Peyer's patch (tissue), 4 donors: Measurements from ENCODE around the gene PWWP2B. TPM values are rescaled to one million over a fixed set of nuclear protein-coding genes. Genes with fewer than 3 reads are reported as not detected.

Experiments used
- DNase-seq, 3 donors: peaks; one replicate each; pipeline ENCODE4 v3.0.0-alpha.2; 2017 to 2019
- H3K27ac ChIP-seq, 4 donors: fragments of 200-600 bp; sonication (generic); one replicate each; pipeline ENCODE4 v1.5.1; 2016 to 2019
- H3K27me3 ChIP-seq, 2 donors: fragments of 200-600 bp; sonication (generic); one replicate each; pipeline ENCODE4 v1.5.1; 2019
- H3K36me3 ChIP-seq, 3 donors: fragments of 200-600 bp; sonication (generic); one replicate each; pipeline ENCODE4 v1.5.1; 2016 to 2019
- H3K4me1 ChIP-seq, 4 donors: fragments of 200-600 bp; sonication (generic); one replicate each; pipeline ENCODE4 v1.5.1; 2016 to 2019
- H3K4me3 ChIP-seq, 4 donors: fragments of 200-600 bp; sonication (generic); 1 replicate in 3 of 4; 2 replicates in 1 of 4; pipeline ENCODE4 v1.5.1; 2016 to 2019; ENCODE audit warnings: mild to moderate bottlenecking in 1 of 4
- H3K9me3 ChIP-seq, 4 donors: fragments of 200-600 bp; sonication (generic); one replicate each; pipeline ENCODE4 v1.5.1; 2016 to 2019; ENCODE audit warnings: mild to moderate bottlenecking in 1 of 4
- CTCF ChIP-seq, 6 experiments: fragments of 450-650 bp in 4 of 6; fragments of 200-600 bp in 2 of 6; sonication (generic) in 1 of 6; IDR thresholded peaks; one replicate each; pipeline ENCODE4 v1.5.1; 2017 to 2019; ENCODE audit warnings: antibody characterized with exemption in 6 of 6, mild to moderate bottlenecking in 3 of 6, moderate library complexity in 1 of 6
- POLR2A ChIP-seq, 2 donors: fragments of 450-650 bp; IDR thresholded peaks; one replicate each; pipeline ENCODE4 v1.5.1; 2017; ENCODE audit warnings: antibody characterized with exemption in 2 of 2, mild to moderate bottlenecking in 2 of 2, moderate library complexity in 2 of 2
- total RNA-seq, 4 donors: library from RNA; depleted of rRNA; stranded (reverse); fragments of >200 nt; gene quantifications; one replicate each; pipeline ENCODE4 v1.1.0, GENCODE V29; 2016

Gene PWWP2B
- total RNA-seq, 4 donors from 2014 or later, result 11.4 to 19.2 (median 15.1) TPM

DNA sequence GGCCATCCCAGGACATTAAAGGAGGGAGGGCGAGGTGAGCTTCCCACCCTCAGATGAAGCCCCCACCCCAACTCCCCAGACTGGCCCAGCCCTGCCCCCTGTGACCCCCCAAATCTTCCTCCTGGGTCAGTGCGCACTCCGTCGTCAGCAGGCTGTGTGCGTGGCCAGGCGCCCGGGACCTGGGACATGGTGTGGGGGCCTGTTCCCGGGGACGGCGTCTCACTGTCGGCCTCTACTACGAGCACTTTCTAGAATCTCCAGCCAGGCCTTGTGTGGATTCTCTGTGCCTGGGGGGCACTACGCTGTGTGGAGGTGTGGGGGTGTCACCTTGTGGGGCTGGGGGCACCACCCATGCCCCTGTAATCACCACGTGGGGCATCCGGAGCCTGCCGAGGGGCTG lies 9.8 kb downstream of the PWWP2B start:
- TF ChIP-seq POLR2A (IDR thresholded peaks at IDR 0.05), result no peak
- TF ChIP-seq CTCF (IDR thresholded peaks at IDR 0.05), result no peak
- H3K4me1 ChIP-seq, result peaks cover 12 to 48% (median 17%) of the 10 kb centered on the region in 4 donors

DNA sequence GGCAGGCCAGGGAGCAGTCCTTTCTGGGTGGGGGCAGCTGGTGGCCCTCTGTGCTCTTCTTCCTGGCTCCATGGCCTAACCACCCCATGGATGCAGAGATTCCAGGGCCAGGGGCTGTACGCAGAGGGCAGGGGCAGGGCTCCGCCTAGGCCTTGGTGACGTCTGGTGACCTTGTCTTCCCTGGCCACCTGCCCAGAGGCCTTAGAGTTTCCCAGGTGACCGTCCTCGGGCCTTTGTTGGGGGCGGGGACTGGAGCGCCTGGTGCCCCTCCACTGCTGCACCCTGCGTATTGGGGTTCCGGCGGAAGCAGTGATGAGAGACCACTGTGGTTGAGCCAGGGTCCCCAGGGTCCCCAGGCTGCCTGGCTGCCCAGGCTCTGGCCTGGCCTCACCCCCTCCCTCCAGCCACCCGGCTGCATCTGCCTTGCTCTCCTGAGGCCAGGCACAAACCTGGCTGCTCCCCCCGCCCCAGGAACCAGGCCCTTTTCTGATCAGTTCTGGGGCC lies 10.3 kb downstream of the PWWP2B start:
- peaks cover 12 to 48% (median 17%) of the 10 kb centered on the region in 4 donors for H3K4me1 ChIP-seq
- peak overlapping the region; percentile 57 to 91 (median 86) for H3K27ac ChIP-seq
- H3K9me3 ChIP-seq, result no peaks in the 10 kb centered on the region
- peak in 2 of 3 donors; percentile 82 to 85 for DNase-seq
- no peaks in the 10 kb centered on the region for H3K27me3 ChIP-seq
- H3K4me3 ChIP-seq, result peak overlapping the region in 2 of 4 donors; percentile 29 to 44
- H3K36me3 ChIP-seq, result peaks cover 0 to 24% (median 0%) of the 10 kb centered on the region in 3 donors
- no peak for TF ChIP-seq POLR2A (IDR thresholded peaks at IDR 0.05)
- no peak for TF ChIP-seq CTCF (IDR thresholded peaks at IDR 0.05)

More for the DNA sequence above, 9.8 kb downstream of the PWWP2B start:
- Histone ChIP-seq H3K9me3 (no peaks in the 10 kb centered on the region), H3K27ac (peak overlapping the region in 3 of 4 donors; percentile 85 to 91 (median 86)), H3K27me3 (no peaks in the 10 kb centered on the region), H3K4me3 (no peak overlapping the region), H3K36me3 (peaks cover 0 to 24% (median 0%) of the 10 kb centered on the region in 3 donors)
- DNase-seq, result no peak

DNA sequence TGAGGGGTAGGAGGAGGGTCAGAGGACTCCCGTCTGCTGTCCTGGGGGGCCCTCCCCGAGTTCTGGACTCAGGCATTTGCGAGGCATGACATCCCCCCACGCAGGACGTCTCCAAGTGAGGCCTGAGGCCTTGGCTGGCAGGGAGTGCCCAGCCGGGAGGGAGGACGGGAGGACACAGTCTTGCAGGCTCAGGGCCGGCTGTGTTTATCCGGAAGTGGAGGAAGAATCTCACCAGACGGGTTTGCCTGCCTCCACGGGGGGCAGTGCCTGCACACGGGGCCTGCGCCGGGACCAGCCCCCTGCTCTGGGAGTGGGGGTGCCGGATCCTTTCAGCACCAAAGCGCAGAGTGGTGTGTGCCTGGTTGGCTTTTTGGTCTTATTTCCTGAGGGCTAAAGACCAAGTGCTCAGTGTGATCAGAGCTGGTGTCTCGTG lies 10.9 kb downstream of the PWWP2B start:
- DNase-seq, result peak; percentile 51 to 87 (median 83)
- Histone ChIP-seq H3K27me3 (no peaks in the 10 kb centered on the region), H3K9me3 (no peaks in the 10 kb centered on the region), H3K27ac (peak overlapping the region; percentile 57 to 91 (median 86)), H3K4me3 (peak overlapping the region in 2 of 4 donors; percentile 29 to 44), H3K36me3 (peaks cover 0 to 24% (median 0%) of the 10 kb centered on the region in 3 donors), H3K4me1 (peaks cover 12 to 51% (median 17%) of the 10 kb centered on the region in 4 donors)
- TF ChIP-seq CTCF (IDR thresholded peaks at IDR 0.05), result peak in 1 of 6 experiments; percentile 25
- peak; percentile 42 to 69 for TF ChIP-seq POLR2A (IDR thresholded peaks at IDR 0.05)

DNA sequence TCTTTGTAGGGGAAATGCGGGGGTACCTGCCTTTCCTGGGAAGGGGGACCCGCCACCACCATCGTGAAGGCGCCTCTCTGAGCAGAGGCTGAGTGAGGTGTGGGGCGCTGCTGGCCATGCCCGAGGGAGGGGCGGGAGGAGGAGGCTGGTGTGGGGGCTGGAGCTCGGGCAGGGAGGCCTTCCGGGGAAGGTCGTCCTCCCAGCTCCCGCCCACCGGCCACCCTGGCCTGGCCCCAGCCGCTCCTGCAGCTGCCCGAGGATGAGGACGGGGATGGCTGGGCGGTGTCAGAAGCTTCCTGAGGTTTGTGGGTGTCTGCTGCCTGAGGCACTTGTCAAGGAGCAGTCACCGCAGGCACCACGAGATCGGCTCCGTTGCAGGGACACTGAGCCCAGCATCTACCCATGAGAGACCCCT lies 11.4 kb downstream of the PWWP2B start:
- Histone ChIP-seq H3K4me3 (peak overlapping the region in 3 of 4 donors; percentile 12 to 44 (median 29)), H3K27ac (peak overlapping the region; percentile 57 to 91 (median 86)), H3K27me3 (no peaks in the 10 kb centered on the region), H3K36me3 (peaks cover 0 to 24% (median 0%) of the 10 kb centered on the region in 3 donors), H3K4me1 (peaks cover 12 to 51% (median 17%) of the 10 kb centered on the region in 4 donors), H3K9me3 (no peaks in the 10 kb centered on the region)
- DNase-seq, result peak in 2 of 3 donors; percentile 69 to 74
- no peak for TF ChIP-seq CTCF (IDR thresholded peaks at IDR 0.05)
- TF ChIP-seq POLR2A (IDR thresholded peaks at IDR 0.05), result no peak

DNA sequence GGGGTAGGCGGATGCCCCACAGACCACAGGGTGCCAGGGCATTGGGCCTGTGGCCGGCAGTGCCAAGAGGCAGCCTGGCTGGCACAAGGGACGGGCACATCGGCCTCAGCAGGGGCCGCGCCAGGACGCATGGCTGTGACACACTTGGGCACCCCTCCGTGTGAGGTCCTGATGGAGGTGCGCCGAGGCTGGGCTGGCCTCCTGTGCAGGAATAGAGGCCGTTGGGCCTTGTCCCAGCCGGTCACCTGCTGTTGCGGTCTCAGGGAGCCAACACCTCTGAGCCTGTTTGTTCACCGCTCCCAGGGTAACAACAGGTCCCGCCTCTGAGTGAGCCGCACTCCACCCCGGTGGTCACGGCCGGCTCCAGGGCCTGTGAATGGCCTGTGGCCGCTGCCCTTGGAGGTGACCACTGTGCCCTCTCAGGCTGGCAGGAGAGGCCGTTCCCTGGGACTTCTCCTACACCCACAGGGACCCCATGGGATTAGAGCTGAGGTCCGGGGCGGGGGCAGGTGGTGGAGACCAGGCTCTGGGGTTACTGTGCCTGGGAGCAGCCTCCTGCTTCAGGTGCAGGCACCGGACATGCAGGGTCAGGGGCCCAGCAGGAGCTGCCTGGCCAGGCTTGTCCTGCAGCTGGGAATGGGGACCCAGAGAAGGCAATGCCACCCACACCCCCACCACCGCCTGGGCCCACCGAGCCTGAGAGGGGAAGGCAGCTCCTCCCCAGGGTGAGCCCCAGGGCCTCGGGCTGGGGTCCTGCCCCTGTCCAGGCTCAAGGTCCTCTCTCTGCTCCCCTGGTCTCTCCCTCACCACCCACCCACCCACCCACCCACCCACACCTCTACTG lies 12.0 kb downstream of the PWWP2B start:
- peaks cover 12 to 53% (median 17%) of the 10 kb centered on the region in 4 donors for H3K4me1 ChIP-seq
- H3K36me3 ChIP-seq, result peaks cover 0 to 24% (median 0%) of the 10 kb centered on the region in 3 donors
- peak overlapping the region in 2 of 4 donors; percentile 29 to 44 for H3K4me3 ChIP-seq
- TF ChIP-seq CTCF (IDR thresholded peaks at IDR 0.05) (no peak), POLR2A (IDR thresholded peaks at IDR 0.05) (peak in 1 of 2 donors; percentile 19)
- peak in 1 of 3 donors; percentile 66 for DNase-seq
- no peaks in the 10 kb centered on the region for H3K27me3 ChIP-seq
- no peaks in the 10 kb centered on the region for H3K9me3 ChIP-seq
- H3K27ac ChIP-seq, result peak overlapping the region; percentile 57 to 91 (median 86)
